Left lung (tissue), 10 donors: ENCODE data around the gene RIT1. TPM values are rescaled to one million over a fixed set of nuclear protein-coding genes. Genes with fewer than 3 reads are reported as not detected.

ENCODE experiments used
- ATAC-seq: fragments of 200-7000 bp; cut with Tn5 transposase; one replicate; pipeline ENCODE4 v1.9.1; 2020; ENCODE audit warnings: moderate library complexity
- DNase-seq, 4 donors: peaks; one replicate each; pipeline ENCODE4 v3.0.0-alpha.2; 2013 to 2020
- H3K27ac ChIP-seq, 2 donors: fragments of 200-600 bp; sonication (generic) in 1 of 2; one replicate each; pipeline versions ENCODE4 v1.5.0 to v1.8.0; 2020 to 2021
- H3K27me3 ChIP-seq, 2 donors: fragments of 200-600 bp; sonication (generic) in 1 of 2; one replicate each; pipeline versions ENCODE4 v1.5.0 to v1.8.0; 2020 to 2021
- H3K36me3 ChIP-seq, 2 donors: fragments of 200-600 bp; sonication (generic) in 1 of 2; one replicate each; pipeline versions ENCODE4 v1.5.0 to v1.8.0; 2020 to 2021
- H3K4me1 ChIP-seq, 2 donors: fragments of 200-600 bp; one replicate each; pipeline ENCODE4 v1.8.0; 2021
- H3K4me3 ChIP-seq, 2 donors: fragments of 200-600 bp; sonication (generic) in 1 of 2; one replicate each; pipeline versions ENCODE4 v1.5.0 to v1.8.0; 2020 to 2021; ENCODE audit warnings: mild to moderate bottlenecking in 1 of 2
- H3K9me3 ChIP-seq, 2 donors: fragments of 200-600 bp; sonication (generic) in 1 of 2; one replicate each; pipeline versions ENCODE4 v1.5.0 to v1.8.0; 2020 to 2021
- CTCF ChIP-seq, 2 donors: fragments of 200-600 bp; sonication (generic) in 1 of 2; IDR thresholded peaks; one replicate each; pipeline versions ENCODE4 v1.5.0 to v1.8.0; 2021; ENCODE audit warnings: antibody characterized with exemption in 2 of 2
- intact Hi-C, 2 donors: fragments of 100-400 bp; cut with DNase I; formaldehyde crosslinking; loops; one replicate each; pipeline versions ENCODE4 v1.11.2 to v1.14.2; 2022
- polyA plus RNA-seq, 6 donors: library from polyadenylated mRNA; unstranded; fragments of 120-200 nt; gene quantifications; one replicate each; pipeline ENCODE4 v1.2.1, GENCODE V29; 2013; ENCODE audit not compliant: insufficient read length in 6 of 6
- total RNA-seq, 2 donors: library from RNA; stranded (reverse); fragmentation: NEBNext Ultra II Directional; extraction: Animal tissue kit (Norgen Biotek cat#: 25700); gene quantifications; one replicate each; pipeline ENCODE4 v1.2.1, GENCODE V29; 2021
- donor health status: DM: no; HTN: yes; CAD: no.
- donor health status: DM: no; HTN: no; CAD: no.

Gene RIT1
- total and polyA plus RNA-seq, 8 donors, result 40.8 to 55.9 (median 49.1) TPM

- Histone ChIP-seq H3K4me3 (no peak overlapping the region), H3K27me3 (no peaks in the 10 kb centered on the region), H3K27ac (no peak overlapping the region), H3K9me3 (no peaks in the 10 kb centered on the region), H3K4me1 (no peaks in the 10 kb centered on the region), H3K36me3 (no peaks in the 10 kb centered on the region)
- DNase-seq, result no peak
- intact Hi-C loops, result no loop called here
- ATAC-seq, result no peak
- no peak for TF ChIP-seq CTCF (IDR thresholded peaks at IDR 0.05)
Observed at GRCh38 chr1:155872527-155872926, 38.6 kb downstream of the RIT1 start.

DNA sequence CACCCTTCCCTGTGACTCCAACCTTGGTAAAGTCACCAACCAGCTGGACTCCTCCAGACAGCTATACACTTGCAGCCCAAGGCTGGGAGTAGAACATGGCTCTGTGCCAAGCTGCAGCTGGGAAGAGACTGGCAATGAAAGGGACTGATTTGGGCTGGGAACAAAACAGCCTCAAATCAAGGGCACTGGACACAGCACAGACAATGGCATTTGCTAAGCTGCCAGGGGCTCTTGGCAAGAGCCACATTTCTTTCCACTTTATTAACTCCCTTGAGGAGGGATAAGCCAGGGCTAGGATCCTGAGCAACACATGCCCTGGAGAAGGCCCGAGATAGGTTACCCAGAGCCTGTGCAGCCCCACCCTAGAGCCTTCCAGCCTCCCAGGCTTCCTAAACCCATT, 39.8 kb downstream of the RIT1 start:
- DNase-seq (peak in 2 of 4 donors; percentile 23 to 52), ATAC-seq (no peak)
- Histone ChIP-seq H3K9me3 (no peaks in the 10 kb centered on the region), H3K27me3 (no peaks in the 10 kb centered on the region), H3K27ac (no peak overlapping the region), H3K36me3 (no peaks in the 10 kb centered on the region), H3K4me3 (no peak overlapping the region), H3K4me1 (no peaks in the 10 kb centered on the region)
- intact Hi-C loops, result no loop called here
- no peak for TF ChIP-seq CTCF (IDR thresholded peaks at IDR 0.05)

- ATAC-seq (no peak), DNase-seq (no peak)
- H3K4me1 ChIP-seq, result no peaks in the 10 kb centered on the region
- H3K27ac ChIP-seq, result no peak overlapping the region
- H3K36me3 ChIP-seq, result no peaks in the 10 kb centered on the region
- H3K27me3 ChIP-seq, result no peaks in the 10 kb centered on the region
- no peak overlapping the region for H3K4me3 ChIP-seq
- TF ChIP-seq CTCF (IDR thresholded peaks at IDR 0.05), result no peak
- intact Hi-C loops, result no loop called here
- no peaks in the 10 kb centered on the region for H3K9me3 ChIP-seq
Observed at GRCh38 chr1:155867766-155868165, 43.4 kb downstream of the RIT1 start.

- Histone ChIP-seq H3K9me3 (no peaks in the 10 kb centered on the region), H3K27ac (no peak overlapping the region), H3K36me3 (no peaks in the 10 kb centered on the region), H3K27me3 (peaks cover 0 to 5% of the 10 kb centered on the region in 2 donors), H3K4me1 (peaks cover 0 to 17% of the 10 kb centered on the region in 2 donors), H3K4me3 (no peak overlapping the region)
- DNase-seq (no peak), ATAC-seq (no peak)
- intact Hi-C loops, result no loop called here
- TF ChIP-seq CTCF (IDR thresholded peaks at IDR 0.05), result no peak
Observed at GRCh38 chr1:155864393-155864792, 46.8 kb downstream of the RIT1 start.

DNA sequence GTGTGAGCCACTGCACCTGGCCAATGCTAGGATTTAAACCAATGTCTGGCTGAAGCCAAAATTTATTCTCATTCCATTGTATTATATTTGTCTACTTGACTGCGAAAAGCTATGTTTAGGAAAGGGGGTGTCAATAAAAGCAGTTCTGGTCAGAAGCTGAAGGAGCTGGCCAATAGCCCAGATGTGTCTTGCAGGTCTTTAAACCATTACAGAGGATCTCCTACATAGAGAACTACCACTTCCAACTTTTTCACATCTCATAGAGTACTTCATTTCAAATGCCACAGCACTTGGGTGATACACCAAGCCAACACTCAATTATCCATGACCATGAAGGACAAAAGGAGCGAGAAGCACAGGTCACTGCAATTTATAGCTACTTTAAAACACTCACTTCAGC, 49.3 kb downstream of the RIT1 start:
- Histone ChIP-seq H3K4me1 (peaks cover 0 to 35% of the 10 kb centered on the region in 2 donors), H3K27me3 (peaks cover 0 to 5% of the 10 kb centered on the region in 2 donors), H3K4me3 (no peak overlapping the region), H3K36me3 (no peaks in the 10 kb centered on the region), H3K9me3 (no peaks in the 10 kb centered on the region), H3K27ac (no peak overlapping the region)
- intact Hi-C loops, result no loop called here
- ATAC-seq (no peak), DNase-seq (no peak)
- TF ChIP-seq CTCF (IDR thresholded peaks at IDR 0.05), result no peak
